Neural cell (in vitro differentiated cells): ENCODE measurements around the gene ADH7.

Source experiments
- CTCF ChIP-seq: fragments of 450-650 bp; IDR thresholded peaks from 2 replicates; pipeline ENCODE4 v1.5.1; 2014; ENCODE audit warnings: antibody characterized with exemption, mild to moderate bottlenecking, moderate library complexity; ENCODE audit not compliant: poor library complexity, severe bottlenecking
- EP300 ChIP-seq: fragments of 450-650 bp; conservative IDR thresholded peaks from 2 replicates; pipeline ENCODE4 v1.6.1; 2014; ENCODE audit warnings: antibody characterized with exemption, mild to moderate bottlenecking, moderate library complexity; ENCODE audit not compliant: poor library complexity, severe bottlenecking
- EZH2 ChIP-seq: fragments of 200-600, 300-800 bp; shearing (Covaris generic), sonication (generic); IDR thresholded peaks from 2 replicates; pipeline ENCODE4 v1.6.1; 2014; ENCODE audit warnings: antibody characterized with exemption, low read length, borderline replicate concordance, mild to moderate bottlenecking; ENCODE audit not compliant: insufficient read depth, poor library complexity, severe bottlenecking
- MXI1 ChIP-seq: fragments of 450-650 bp; conservative IDR thresholded peaks from 2 replicates; pipeline ENCODE4 v1.6.1; 2014; ENCODE audit warnings: antibody characterized with exemption, mild to moderate bottlenecking; ENCODE audit not compliant: poor library complexity, severe bottlenecking
- POLR2AphosphoS5 ChIP-seq: IDR thresholded peaks from 2 replicates; pipeline ENCODE4 v1.6.1; 2012
- RAD21 ChIP-seq: fragments of 450-650 bp; conservative IDR thresholded peaks from 2 replicates; pipeline ENCODE4 v1.6.1; 2014; ENCODE audit warnings: antibody characterized with exemption, mild to moderate bottlenecking, moderate library complexity
- REST ChIP-seq: IDR thresholded peaks from 2 replicates; pipeline ENCODE4 v1.6.1; 2012; ENCODE audit warnings: borderline replicate concordance
- SMC3 ChIP-seq: fragments of 450-650 bp; conservative IDR thresholded peaks from 2 replicates; pipeline ENCODE4 v1.6.1; 2014; ENCODE audit warnings: antibody characterized with exemption, mild to moderate bottlenecking, moderate library complexity; ENCODE audit not compliant: poor library complexity
- TAF1 ChIP-seq: IDR thresholded peaks from 2 replicates; pipeline ENCODE4 v1.6.1; 2012; ENCODE audit warnings: low read depth

- no peak for TF ChIP-seq CTCF
- TF ChIP-seq POLR2AphosphoS5 = no peak
- TF ChIP-seq REST = no peak
- TF ChIP-seq EZH2 = no peak
- TF ChIP-seq EP300 = no peak
- no peak for TF ChIP-seq RAD21
- TF ChIP-seq TAF1 = no peak
- no peak for TF ChIP-seq SMC3
- no peak for TF ChIP-seq MXI1
Observed at GRCh38 chr4:99473131-99473530, 38.0 kb upstream of the ADH7 start.
